Measurements from ENCODE around the gene STK10. TPM values are rescaled to one million over a fixed set of nuclear protein-coding genes. Genes with fewer than 3 reads are reported as not detected.

Gene STK10
- total RNA-seq, 2 donors from 2014 or later, result 16.1 to 23.2 TPM

DNA sequence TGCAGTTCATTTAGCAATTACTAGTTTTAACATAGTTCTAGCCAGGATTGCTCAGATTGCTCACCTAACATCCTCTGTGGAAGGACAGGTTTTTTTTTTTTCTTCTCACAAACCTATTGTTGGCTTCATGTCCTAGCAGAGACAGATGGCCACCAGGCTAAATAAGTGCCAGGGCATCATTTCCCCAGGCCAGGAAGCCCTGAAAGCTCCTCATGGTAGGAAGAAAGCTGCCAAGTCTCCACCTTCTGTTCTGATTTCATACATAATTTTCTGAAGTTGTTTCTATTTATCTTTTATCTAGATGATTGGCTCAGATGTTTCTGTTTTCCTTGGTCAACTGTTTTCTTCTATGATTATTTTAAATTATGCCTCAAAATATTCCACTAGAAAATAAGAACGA lies 37.0 kb upstream of the STK10 start:
- no peak overlapping the region for H3K27ac ChIP-seq
- H3K9me3 ChIP-seq, result no peaks in the 10 kb centered on the region
- TF ChIP-seq, protein P1, sequence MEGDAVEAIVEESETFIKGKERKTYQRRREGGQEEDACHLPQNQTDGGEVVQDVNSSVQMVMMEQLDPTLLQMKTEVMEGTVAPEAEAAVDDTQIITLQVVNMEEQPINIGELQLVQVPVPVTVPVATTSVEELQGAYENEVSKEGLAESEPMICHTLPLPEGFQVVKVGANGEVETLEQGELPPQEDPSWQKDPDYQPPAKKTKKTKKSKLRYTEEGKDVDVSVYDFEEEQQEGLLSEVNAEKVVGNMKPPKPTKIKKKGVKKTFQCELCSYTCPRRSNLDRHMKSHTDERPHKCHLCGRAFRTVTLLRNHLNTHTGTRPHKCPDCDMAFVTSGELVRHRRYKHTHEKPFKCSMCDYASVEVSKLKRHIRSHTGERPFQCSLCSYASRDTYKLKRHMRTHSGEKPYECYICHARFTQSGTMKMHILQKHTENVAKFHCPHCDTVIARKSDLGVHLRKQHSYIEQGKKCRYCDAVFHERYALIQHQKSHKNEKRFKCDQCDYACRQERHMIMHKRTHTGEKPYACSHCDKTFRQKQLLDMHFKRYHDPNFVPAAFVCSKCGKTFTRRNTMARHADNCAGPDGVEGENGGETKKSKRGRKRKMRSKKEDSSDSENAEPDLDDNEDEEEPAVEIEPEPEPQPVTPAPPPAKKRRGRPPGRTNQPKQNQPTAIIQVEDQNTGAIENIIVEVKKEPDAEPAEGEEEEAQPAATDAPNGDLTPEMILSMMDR (IDR thresholded peaks at IDR 0.05), result no peak
- intact Hi-C loops (cut with DNase I), result no loop called here
- no peaks in the 10 kb centered on the region for H3K27me3 ChIP-seq
- no peaks in the 10 kb centered on the region for H3K36me3 ChIP-seq
- no peaks in the 10 kb centered on the region for H3K4me1 ChIP-seq
- no peak overlapping the region for H3K4me3 ChIP-seq
- H3K9ac ChIP-seq (ENCODE audit: low read depth in 2 of 2, low read length in 2 of 2), result no peak overlapping the region
- DNase-seq, result no peak

DNA sequence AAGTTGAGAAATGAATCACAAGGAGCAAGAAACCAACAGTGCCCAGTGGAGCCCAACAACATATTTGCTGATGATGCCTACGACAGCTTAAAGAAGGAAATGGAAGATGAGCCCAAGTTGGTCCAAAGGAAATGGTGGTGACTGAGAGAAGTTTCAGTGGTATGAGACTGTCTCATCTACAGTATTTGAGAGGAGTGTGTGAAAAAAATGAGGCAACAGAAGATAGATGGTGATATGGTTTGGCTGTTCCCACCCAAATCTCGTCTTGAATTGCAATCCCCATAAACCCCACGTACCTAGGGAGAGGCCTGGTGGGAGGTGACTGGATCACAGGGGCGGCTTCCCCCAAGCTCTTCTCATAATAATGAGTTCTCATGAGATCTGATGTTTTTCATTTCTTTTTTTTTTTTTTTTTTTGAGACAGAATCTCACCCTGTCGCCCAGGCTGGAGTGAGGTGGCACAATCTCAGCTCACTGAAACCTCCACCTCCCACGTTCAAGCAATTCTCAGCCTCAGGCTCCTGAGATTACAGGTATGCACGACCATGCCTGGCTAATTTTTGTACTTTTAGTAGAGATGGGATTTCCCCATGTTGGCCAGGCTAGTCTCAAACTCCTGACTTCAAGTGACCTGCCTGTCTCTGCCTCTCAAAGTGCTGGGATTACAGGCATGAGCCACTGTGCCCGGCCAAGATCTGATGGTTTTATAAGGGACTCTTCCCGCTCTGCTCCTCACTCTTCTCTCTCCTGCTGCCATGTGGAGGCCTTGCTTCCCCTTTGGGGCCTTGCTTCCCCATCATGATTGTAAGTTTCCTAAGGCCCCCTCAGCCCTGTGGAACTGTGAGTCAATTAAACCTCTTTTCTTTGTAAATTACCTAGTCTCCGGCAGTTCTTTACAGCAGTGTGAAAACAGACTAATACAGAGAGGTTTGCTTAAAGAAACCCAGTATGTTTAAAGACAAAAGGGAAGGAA lies 36.2 kb upstream of the STK10 start:
- Histone ChIP-seq H3K9me3 (no peaks in the 10 kb centered on the region), H3K4me1 (no peaks in the 10 kb centered on the region), H3K9ac (ENCODE audit: low read depth in 2 of 2, low read length in 2 of 2) (no peak overlapping the region), H3K27ac (no peak overlapping the region), H3K27me3 (no peaks in the 10 kb centered on the region), H3K36me3 (no peaks in the 10 kb centered on the region), H3K4me3 (no peak overlapping the region)
- TF ChIP-seq, protein P1 (IDR thresholded peaks at IDR 0.05), result no peak
- no peak for DNase-seq
- intact Hi-C loops (cut with DNase I), result no loop called here

DNA sequence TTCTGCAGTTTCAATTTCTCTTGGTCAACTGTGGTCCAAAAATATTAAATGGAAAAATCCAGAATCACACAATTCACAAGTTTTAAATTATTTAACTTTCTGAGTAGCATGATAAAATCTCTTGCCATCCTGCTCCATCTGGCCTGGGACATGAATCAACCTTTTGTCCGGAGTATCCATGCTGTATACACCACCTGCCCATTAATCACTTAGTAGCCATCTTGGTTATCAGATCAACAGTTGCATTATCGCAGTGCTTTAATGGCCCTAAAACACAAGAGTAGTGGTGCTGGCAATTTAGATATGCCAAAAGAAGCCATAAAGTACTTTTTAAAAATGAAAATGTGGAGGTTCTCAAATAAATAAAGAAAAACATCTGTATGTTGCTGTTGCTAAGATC lies 31.3 kb upstream of the STK10 start:
- Histone ChIP-seq H3K4me1 (no peaks in the 10 kb centered on the region), H3K9me3 (no peaks in the 10 kb centered on the region), H3K27me3 (no peaks in the 10 kb centered on the region), H3K27ac (no peak overlapping the region), H3K4me3 (no peak overlapping the region), H3K9ac (ENCODE audit: low read depth in 2 of 2, low read length in 2 of 2) (no peak overlapping the region), H3K36me3 (no peaks in the 10 kb centered on the region)
- no peak for DNase-seq
- TF ChIP-seq, protein P1 (IDR thresholded peaks at IDR 0.05), result no peak
- intact Hi-C loops (cut with DNase I), result no loop called here

DNA sequence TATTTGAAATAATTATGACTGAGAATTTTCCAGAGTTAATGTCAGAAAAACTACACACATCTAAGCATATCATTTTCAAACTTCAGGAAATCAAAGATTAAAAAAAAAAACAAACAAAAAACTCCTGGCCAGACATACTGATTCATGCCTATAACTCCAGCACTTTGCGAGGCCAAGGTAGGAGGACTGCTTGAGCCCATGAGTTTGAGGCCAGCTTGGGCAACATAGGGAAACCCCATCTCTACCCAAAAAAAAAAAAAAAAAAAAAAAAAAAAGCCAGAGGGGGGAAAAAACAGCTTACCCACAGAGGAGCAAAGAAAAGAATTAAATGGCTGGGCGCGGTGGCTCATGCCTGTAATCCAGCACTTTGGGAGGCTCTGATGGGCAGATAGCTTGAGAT lies 28.3 kb upstream of the STK10 start:
- Histone ChIP-seq H3K36me3 (no peaks in the 10 kb centered on the region), H3K4me3 (no peak overlapping the region), H3K4me1 (no peaks in the 10 kb centered on the region), H3K27ac (no peak overlapping the region), H3K27me3 (no peaks in the 10 kb centered on the region), H3K9ac (ENCODE audit: low read depth in 2 of 2, low read length in 2 of 2) (no peak overlapping the region), H3K9me3 (no peaks in the 10 kb centered on the region)
- intact Hi-C loops (cut with DNase I), result no loop called here
- TF ChIP-seq, protein P1 (IDR thresholded peaks at IDR 0.05), result no peak
- no peak for DNase-seq

DNA sequence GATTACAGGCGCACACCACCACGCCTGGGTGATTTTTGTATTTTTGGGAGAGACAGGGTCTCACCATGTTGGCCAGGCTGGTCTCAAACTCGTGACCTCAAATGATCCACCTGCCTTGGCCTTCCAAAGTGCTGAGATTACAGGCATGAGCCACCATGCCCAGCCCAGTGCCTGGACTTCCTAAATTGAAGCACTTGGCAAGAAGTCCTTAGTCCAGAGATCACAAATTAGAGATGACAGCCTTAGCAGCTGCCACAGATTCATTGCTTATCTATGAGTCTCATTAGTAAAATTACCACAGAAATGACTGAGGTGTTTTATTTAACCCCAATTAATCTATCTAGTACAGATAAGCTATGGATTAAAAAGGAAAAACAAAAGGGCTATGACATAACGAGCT lies 25.1 kb upstream of the STK10 start:
- Histone ChIP-seq H3K27ac (no peak overlapping the region), H3K9me3 (no peaks in the 10 kb centered on the region), H3K4me3 (no peak overlapping the region), H3K36me3 (no peaks in the 10 kb centered on the region), H3K27me3 (no peaks in the 10 kb centered on the region), H3K9ac (ENCODE audit: low read depth in 2 of 2, low read length in 2 of 2) (no peak overlapping the region), H3K4me1 (no peaks in the 10 kb centered on the region)
- TF ChIP-seq, protein P1 (IDR thresholded peaks at IDR 0.05), result no peak
- intact Hi-C loops (cut with DNase I), result no loop called here
- no peak for DNase-seq

Data from colonic mucosa (tissue), 4 donors.